HepG2 (cell line): ENCODE measurements around the gene ASPRV1. TPM values are rescaled to one million over a fixed set of nuclear protein-coding genes. Genes with fewer than 3 reads are reported as not detected.

Source experiments
- BCL6 ChIP-seq: IDR thresholded peaks from 2 replicates; pipeline ENCODE4 v1.6.1; 2016; ENCODE audit warnings: missing genetic modification reagents, missing compliant biosample characterization
- CENPBD1 ChIP-seq: sonication (generic); formaldehyde crosslinking; IDR thresholded peaks from 2 replicates; pipeline ENCODE4 v1.8.0; 2022; ENCODE audit warnings: missing genetic modification reagents, low read depth, mild to moderate bottlenecking, borderline replicate concordance
- E2F2 ChIP-seq: sonication (generic); formaldehyde crosslinking; IDR thresholded peaks from 2 replicates; pipeline ENCODE4 v1.4.0; 2020; ENCODE audit warnings: missing genetic modification reagents, borderline replicate concordance
- FLYWCH1 ChIP-seq: sonication (generic); formaldehyde crosslinking; IDR thresholded peaks from 2 replicates; pipeline ENCODE4 v1.8.1; 2023; ENCODE audit warnings: mild to moderate bottlenecking, missing genetic modification reagents
- HINFP ChIP-seq: sonication (generic); formaldehyde crosslinking; IDR thresholded peaks from 2 replicates; pipeline ENCODE4 v1.4.0; 2020; ENCODE audit warnings: low read depth, mild to moderate bottlenecking, missing genetic modification reagents
- IKZF4 ChIP-seq: sonication (generic); formaldehyde crosslinking; IDR thresholded peaks from 2 replicates; pipeline ENCODE4 v1.5.1; 2020; ENCODE audit warnings: borderline replicate concordance, mild to moderate bottlenecking, low read depth, missing genetic modification reagents; ENCODE audit errors: not compliant biosample characterization
- NCOA5 ChIP-seq: sonication (generic); formaldehyde crosslinking; IDR thresholded peaks from 2 replicates; pipeline ENCODE4 v1.4.0; 2020; ENCODE audit warnings: missing genetic modification reagents
- NKX3-1 ChIP-seq: sonication (generic); formaldehyde crosslinking; IDR thresholded peaks from 2 replicates; pipeline ENCODE4 v1.5.0; 2020; ENCODE audit warnings: missing genetic modification reagents
- NR0B2 ChIP-seq: sonication (generic); formaldehyde crosslinking; IDR thresholded peaks from 2 replicates; pipeline ENCODE4 v1.4.0; 2020; ENCODE audit warnings: mild to moderate bottlenecking, missing genetic modification reagents
- RBM22 ChIP-seq: fragments of 200-400 bp; formaldehyde crosslinking; optimal IDR thresholded peaks from 2 replicates; pipeline ENCODE3; 2017; ENCODE audit warnings: mild to moderate bottlenecking, low read length, moderate library complexity
- SALL2 ChIP-seq: sonication (generic); formaldehyde crosslinking; IDR thresholded peaks from 2 replicates; pipeline ENCODE4 v1.8.1; 2023; ENCODE audit warnings: mild to moderate bottlenecking, missing genetic modification reagents, inconsistent platforms
- SOX6 ChIP-seq, 2 experiments: fragments of 450-650 bp in 1 of 2; sonication (generic) in 1 of 2; formaldehyde crosslinking in 1 of 2; IDR thresholded peaks; 2 replicates each; pipeline versions ENCODE4 v1.4.0 to v1.6.1; 2017 to 2020; ENCODE audit warnings: antibody characterized with exemption in 1 of 2, mild to moderate bottlenecking in 1 of 2, missing genetic modification reagents in 1 of 2
- SP1 ChIP-seq, 2 experiments: fragments of 450-650 bp in 1 of 2; sonication (generic) in 1 of 2; formaldehyde crosslinking in 1 of 2; IDR thresholded peaks; 2 replicates each; pipeline versions ENCODE4 v1.4.0 to v1.6.1; 2016 to 2020; ENCODE audit warnings: missing genetic modification reagents in 1 of 2
- ZFP36L2 ChIP-seq: sonication (generic); formaldehyde crosslinking; IDR thresholded peaks from 2 replicates; pipeline ENCODE4 v1.4.0; 2020; ENCODE audit warnings: missing genetic modification reagents
- ZFP90 ChIP-seq: sonication (generic); formaldehyde crosslinking; IDR thresholded peaks from 2 replicates; pipeline ENCODE4 v1.8.0; 2022; ENCODE audit warnings: missing genetic modification reagents, mild to moderate bottlenecking, inconsistent platforms, borderline replicate concordance
- ZKSCAN8 ChIP-seq: IDR thresholded peaks from 2 replicates; pipeline ENCODE4 v1.6.1; 2016; ENCODE audit warnings: borderline replicate concordance, missing genetic modification reagents, missing compliant biosample characterization
- ZNF205 ChIP-seq: IDR thresholded peaks from 2 replicates; pipeline ENCODE4 v1.6.1; 2018; ENCODE audit warnings: missing biosample characterization, missing genetic modification reagents
- ZNF317 ChIP-seq: sonication (generic); formaldehyde crosslinking; IDR thresholded peaks from 2 replicates; pipeline ENCODE4 v1.5.0; 2020; ENCODE audit warnings: mild to moderate bottlenecking, missing genetic modification reagents
- ZNF343 ChIP-seq: sonication (generic); formaldehyde crosslinking; IDR thresholded peaks from 2 replicates; pipeline ENCODE4 v1.4.0; 2020; ENCODE audit warnings: mild to moderate bottlenecking, missing genetic modification reagents
- ZNF776 ChIP-seq: sonication (generic); formaldehyde crosslinking; IDR thresholded peaks from 2 replicates; pipeline ENCODE4 v1.4.0; 2020; ENCODE audit warnings: mild to moderate bottlenecking, missing genetic modification reagents
- polyA plus RNA-seq, 8 experiments: library from polyadenylated mRNA; depleted of rRNA in 3 of 8; stranded (reverse) in 7 of 8; unstranded in 1 of 8; fragments of >200 nt; fragmentation: Illumina TruSeq in 4 of 8; extraction: Trizol in 4 of 8; gene quantifications; 2 replicates each; pipeline versions ENCODE4 v1.2.1 to v1.2.3, GENCODE V29; 2011 to 2016; ENCODE audit warnings: low read depth in 4 of 8, missing spikeins in 1 of 8, mixed read lengths in 1 of 8; ENCODE audit not compliant: insufficient read depth in 1 of 8
- total RNA-seq, 5 experiments: library from RNA; depleted of rRNA; stranded (reverse); fragments of >200 nt; fragmentation: Illumina TruSeq; extraction: Trizol; gene quantifications; 2 replicates each; pipeline ENCODE4 v1.2.3, GENCODE V29; 2016; ENCODE audit warnings: low read depth in 1 of 5
- TF ChIP-seq, protein P1 (sequence below): IDR thresholded peaks from 2 replicates; pipeline ENCODE4 v1.6.1; 2016; ENCODE audit warnings: control low read depth
- TF ChIP-seq, protein P2 (sequence below): sonication (generic); formaldehyde crosslinking; IDR thresholded peaks from 2 replicates; pipeline ENCODE4 v1.5.0; 2020; ENCODE audit warnings: missing genetic modification reagents
- TF ChIP-seq, protein P3 (sequence below): sonication (generic); formaldehyde crosslinking; IDR thresholded peaks from 2 replicates; pipeline ENCODE4 v1.8.0; 2022; ENCODE audit warnings: mild to moderate bottlenecking, missing genetic modification reagents, moderate library complexity

The ASPRV1 gene
- total and polyA plus RNA-seq, 2 of the 13 experiments (the other 11 are each of a cell fraction or from before 2014, with no cell fraction given): 0.40 to 0.48 TPM

DNA sequence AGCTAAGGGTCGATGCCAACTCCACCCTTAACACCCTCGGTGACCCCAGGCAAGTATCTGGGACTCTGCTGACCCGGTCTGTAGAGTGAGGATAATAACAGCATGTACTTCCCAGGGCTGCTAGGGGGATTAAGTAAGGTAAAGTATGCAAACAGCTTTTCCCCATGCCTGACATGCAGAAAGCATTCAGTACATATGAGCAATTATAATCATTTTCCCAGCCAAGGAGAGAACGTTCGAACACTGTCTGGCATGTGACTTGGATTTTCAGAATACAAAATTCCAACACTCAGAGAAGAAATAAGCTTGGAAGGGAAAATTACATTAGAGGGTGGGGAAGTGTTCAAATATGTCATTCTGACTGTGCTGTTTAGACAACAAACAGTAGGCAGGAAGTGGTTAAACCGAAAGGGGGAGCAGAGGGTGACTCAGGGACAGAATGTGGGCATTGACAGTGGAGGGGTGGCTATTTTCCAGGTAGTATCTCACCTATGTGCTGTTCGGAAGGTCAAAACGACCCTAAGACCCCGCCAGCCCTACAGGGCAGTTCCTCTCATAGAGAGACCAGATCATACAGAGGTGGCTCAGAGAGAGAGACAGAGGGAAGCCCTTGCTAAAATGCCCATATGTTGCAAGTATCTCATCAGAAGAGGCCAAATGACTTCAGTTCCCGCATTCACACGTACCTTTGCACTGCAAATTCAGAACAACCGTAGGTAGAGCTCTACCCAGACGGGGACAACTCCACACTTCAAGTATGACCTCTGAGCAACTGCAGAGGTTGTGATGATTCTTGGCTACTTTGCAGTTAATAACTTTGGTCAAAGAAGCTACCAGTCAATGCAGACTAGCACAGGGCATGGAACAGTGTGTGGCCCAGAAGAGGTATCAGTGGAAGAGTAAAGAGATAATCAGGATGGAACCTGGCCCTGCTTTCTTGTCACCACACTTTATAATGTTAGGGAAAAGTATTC lies 14.8 kb downstream of the ASPRV1 start (continued):
- TF ChIP-seq, protein P1, sequence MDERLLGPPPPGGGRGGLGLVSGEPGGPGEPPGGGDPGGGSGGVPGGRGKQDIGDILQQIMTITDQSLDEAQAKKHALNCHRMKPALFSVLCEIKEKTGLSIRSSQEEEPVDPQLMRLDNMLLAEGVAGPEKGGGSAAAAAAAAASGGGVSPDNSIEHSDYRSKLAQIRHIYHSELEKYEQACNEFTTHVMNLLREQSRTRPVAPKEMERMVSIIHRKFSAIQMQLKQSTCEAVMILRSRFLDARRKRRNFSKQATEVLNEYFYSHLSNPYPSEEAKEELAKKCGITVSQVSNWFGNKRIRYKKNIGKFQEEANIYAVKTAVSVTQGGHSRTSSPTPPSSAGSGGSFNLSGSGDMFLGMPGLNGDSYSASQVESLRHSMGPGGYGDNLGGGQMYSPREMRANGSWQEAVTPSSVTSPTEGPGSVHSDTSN (CRISPR knock-in tag): no peak
- TF ChIP-seq RBM22 (no peak), ZFP36L2 (CRISPR knock-in tag) (no peak), FLYWCH1 (CRISPR knock-in tag) (no peak), CENPBD1 (CRISPR knock-in tag) (no peak), ZNF205 (CRISPR knock-in tag) (no peak), ZNF776 (CRISPR knock-in tag) (no peak), ZNF343 (no peak), E2F2 (CRISPR knock-in tag) (no peak), ZKSCAN8 (CRISPR knock-in tag) (no peak), NCOA5 (CRISPR knock-in tag) (no peak), ZFP90 (no peak), SP1 (IDR thresholded peaks at IDR 0.05) (no peak), SP1 (CRISPR knock-in tag; IDR thresholded peaks at IDR 0.05) (no peak), HINFP (CRISPR knock-in tag) (no peak), ZNF317 (CRISPR knock-in tag) (no peak), NKX3-1 (CRISPR knock-in tag) (no peak), SALL2 (CRISPR knock-in tag) (no peak), BCL6 (no peak; the same call in 1 of the 2 replicates), SOX6 (IDR thresholded peaks at IDR 0.05) (no peak), SOX6 (CRISPR knock-in tag; IDR thresholded peaks at IDR 0.05) (peak; percentile 36), IKZF4 (no peak), NR0B2 (CRISPR knock-in tag) (no peak)
- TF ChIP-seq, protein P2, sequence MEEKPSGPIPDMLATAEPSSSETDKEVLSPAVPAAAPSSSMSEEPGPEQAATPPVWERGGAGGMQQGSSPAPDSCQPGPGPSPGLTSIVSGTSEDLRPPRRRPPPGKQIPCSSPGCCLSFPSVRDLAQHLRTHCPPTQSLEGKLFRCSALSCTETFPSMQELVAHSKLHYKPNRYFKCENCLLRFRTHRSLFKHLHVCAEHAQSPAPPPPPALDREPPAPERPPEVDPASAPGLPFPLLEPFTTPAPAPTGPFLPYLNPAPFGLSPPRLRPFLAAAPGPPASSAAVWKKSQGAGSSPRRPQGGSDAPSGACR (CRISPR knock-in tag): no peak
- TF ChIP-seq, protein P3, sequence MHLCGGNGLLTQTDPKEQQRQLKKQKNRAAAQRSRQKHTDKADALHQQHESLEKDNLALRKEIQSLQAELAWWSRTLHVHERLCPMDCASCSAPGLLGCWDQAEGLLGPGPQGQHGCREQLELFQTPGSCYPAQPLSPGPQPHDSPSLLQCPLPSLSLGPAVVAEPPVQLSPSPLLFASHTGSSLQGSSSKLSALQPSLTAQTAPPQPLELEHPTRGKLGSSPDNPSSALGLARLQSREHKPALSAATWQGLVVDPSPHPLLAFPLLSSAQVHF (CRISPR knock-in tag): no peak
